NCI-H524 (cell line): ENCODE data around the gene AIP.

ENCODE experiments used
- DNase-seq, 2 experiments: peaks; one replicate each; lab custom pipeline; 2025; lab: John Stamatoyannopoulos, UW

AIP gene

DNA sequence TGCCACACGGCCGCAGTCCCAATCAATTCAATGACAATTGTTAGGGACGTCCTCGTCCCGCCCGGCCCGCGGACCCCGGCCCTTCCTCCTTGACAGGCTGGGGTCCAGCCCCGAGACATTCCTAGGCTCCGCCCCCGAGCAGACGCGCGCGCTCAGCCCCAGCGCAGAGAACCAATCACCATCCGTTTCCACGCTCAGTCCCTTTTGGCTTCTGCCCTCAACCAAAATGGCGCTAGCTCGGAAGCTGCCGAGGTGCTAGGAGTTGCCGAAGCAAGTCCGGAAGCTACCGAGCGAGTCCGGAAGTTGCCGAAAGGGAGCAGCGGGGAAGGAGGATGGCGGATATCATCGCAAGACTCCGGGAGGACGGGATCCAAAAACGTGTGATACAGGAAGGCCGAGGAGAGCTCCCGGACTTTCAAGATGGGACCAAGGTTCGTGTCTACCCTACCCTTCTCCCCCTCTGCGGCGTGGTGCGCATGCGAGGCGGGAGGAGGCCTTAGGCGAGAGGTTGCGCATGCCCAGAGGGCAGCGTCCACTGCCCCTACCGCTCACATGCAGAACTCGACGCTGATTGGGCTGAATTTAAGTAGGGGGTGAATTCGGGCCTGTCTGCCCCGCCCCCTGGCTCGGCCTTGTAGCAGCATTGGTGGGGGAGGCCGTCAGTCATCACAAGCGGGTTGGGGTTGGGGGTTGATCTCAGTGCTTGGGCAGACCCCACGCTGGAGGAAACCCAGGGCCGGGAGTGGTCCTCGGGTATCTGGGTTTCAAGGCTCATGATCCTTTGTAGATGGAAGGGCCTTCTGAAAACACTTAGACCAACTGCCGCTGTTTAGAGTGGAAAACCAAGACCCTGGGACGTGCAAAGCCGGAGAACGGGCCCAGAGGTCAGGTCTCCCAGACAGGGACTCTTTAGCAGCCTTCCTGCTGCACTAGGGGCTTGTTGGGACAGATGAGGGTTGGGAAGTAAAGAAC is at the start of gene AIP:
Gene AIP, plus strand, starts transcription at position 200 of the 972 bp plus-strand sequence. Its CDS starts 133 bp downstream, at position 333.
- peak; percentile 94 to 96 for DNase-seq

- no peak for DNase-seq
Measured at GRCh38 chr11:67433536-67434394, 49.1 kb upstream of the AIP start.

- DNase-seq: no peak
Measured at GRCh38 chr11:67434395-67434881, 48.4 kb upstream of the AIP start.

GRCh38 chr11:67435031-67435726 is 47.6 kb upstream of the AIP start:
- no peak for DNase-seq

GRCh38 chr11:67435727-67436458 is 46.9 kb upstream of the AIP start:
- DNase-seq: no peak

- DNase-seq: no peak
Measured at GRCh38 chr11:67436459-67437081, 46.3 kb upstream of the AIP start.

DNA sequence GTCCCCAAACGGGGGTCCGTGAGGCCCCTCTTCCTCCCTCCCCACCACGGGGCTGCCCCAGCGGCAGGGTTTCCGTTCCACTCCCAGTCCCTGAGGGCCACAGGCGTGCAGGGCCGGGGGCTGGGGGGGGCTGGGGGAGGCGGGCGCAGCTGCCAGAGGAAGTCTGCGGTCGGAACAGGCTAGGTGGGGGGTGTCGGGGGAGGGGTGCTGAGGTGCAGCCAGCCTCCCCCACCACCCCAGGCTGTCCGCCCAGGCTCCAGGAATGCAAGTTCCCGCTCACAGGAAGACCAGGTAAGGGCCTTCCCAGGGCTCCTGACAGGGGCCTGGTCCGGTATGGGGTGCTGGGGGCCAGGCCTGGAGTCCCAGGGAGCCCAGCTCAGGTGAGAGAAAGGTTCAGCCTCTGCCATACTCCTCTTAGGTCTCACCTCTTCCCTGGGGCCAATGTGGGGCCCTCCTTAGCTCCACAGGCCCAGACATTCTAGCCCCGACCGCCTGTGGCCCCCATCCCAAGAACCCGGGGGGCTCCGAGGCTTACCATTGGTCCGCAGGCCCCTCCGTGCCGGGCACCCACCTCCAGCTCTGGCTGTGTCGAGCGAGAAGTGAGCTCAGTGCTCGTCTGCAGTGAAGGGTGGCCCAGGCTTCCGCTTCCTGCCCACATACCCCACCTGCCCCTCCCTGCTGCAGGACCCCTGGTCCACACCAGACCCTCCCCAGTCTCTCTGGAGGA is 45.6 kb upstream of the AIP start, which contains the start of gene PTPRCAP:
Gene PTPRCAP, minus strand, starts transcription at position 601 of the 727 bp plus-strand sequence. Its CDS starts 63 bp downstream, at position 538.
- DNase-seq: no peak

- no peak for DNase-seq
Measured at GRCh38 chr11:67437809-67438157, 45.0 kb upstream of the AIP start.

DNA sequence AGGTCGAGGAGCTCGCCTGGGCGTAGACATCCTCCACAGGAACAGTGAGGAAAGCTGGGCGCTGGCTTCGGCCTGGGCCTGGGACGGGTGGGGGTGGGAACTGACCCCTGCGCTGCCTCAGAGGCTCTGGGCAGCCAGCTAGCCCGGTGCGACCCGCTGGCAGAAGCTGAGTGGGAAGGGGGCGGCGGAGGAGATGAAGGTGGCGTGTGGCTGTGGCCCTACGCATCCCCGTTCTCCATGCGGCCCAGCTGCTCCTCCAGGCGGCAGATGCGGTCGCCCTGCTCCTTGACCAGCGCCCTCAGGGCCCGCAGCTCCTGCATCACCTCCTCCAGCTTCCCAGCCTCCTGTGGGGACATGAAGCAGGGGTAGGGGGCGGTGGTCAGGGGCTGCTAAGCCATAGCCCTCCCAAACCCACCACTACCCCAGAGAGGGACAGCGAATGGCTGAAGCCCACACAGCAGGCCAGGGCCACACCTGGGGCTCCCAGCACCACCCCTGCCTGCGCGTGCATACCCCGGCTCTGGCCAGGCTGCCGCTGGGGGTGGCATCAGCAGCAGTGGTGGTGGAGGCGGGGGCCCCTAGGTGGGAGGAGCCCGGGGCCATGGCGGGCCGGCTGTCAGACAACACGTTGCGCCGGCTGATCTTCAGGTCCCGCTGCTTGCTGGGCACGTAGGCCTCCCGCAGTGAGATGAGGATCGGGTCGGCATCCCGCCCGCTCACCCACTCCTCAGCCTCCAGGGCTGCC is 44.5 kb upstream of the AIP start:
- no peak for DNase-seq

DNA sequence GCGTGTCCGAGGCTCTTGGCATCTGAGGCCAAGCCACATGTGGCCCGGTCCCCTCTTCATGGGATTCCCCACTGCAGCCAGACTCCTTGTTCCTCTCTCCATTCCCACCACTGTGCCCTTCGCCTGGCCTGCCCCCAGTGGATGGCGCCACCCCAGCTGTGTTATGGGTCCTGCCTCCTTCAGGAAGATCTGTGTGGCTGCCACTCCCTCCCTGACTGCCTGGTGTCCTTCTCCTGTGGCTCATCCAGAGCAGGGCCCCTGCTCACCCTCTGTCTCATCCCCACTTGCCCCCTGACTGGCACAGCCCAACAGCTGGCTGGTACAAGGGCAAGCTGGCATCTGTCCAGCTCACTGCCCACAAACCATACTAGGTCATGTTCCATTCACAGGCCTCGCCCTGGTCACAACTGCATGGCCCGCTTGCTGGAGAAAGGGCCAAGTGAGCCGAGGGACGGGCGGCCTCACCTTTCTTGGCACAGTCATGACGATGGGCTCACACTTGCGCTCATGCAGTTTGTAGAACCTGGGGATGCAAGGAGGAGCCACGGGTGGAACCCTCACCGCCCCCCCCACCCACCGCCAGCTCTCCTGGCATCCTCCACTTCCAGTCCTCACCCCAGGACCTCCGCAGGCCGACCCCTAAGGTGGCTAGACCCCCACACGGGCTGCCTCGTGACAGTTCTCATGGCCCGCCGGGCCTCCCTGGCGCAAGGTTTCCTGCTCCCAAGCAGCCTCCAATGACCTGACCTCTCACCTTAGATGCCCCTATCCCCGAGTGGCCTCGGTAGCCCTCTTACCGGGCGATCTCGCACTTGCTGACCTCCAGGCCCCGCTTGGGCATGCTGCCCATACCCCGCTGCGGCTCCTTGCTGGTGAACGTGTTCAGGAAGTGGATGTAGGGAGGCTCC is 43.3 kb upstream of the AIP start:
- peak in 1 of 2 experiments; percentile 20 for DNase-seq

GRCh38 chr11:67440229-67441097 is 42.4 kb upstream of the AIP start:
- DNase-seq: no peak

- peak in 1 of 2 experiments; percentile 54 for DNase-seq
Measured at GRCh38 chr11:67441098-67441563, 41.7 kb upstream of the AIP start.

GRCh38 chr11:67441731-67442351 is 41.0 kb upstream of the AIP start:
- DNase-seq: no peak

GRCh38 chr11:67442504-67443404 is 40.1 kb upstream of the AIP start:
- no peak for DNase-seq

DNA sequence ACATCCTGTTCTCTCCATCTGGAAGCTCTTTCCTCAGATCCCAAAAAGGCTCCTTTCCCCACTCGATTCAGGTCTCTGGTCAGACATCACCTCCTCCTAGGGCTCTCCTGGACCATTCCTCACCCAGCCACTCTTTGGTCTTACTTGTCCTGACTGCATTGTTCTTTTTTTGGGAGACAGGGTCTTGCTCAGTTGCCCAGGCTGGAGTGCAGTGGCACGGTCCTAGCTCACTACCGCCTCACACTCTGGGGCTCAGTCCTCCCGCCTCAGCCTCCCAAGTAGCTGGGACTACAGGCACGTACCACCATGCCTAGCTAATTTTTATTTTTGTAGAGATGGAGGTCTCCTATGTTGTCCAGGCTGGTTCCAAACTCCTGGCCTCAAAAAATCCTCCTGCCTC is 37.3 kb upstream of the AIP start:
- no peak for DNase-seq

DNA sequence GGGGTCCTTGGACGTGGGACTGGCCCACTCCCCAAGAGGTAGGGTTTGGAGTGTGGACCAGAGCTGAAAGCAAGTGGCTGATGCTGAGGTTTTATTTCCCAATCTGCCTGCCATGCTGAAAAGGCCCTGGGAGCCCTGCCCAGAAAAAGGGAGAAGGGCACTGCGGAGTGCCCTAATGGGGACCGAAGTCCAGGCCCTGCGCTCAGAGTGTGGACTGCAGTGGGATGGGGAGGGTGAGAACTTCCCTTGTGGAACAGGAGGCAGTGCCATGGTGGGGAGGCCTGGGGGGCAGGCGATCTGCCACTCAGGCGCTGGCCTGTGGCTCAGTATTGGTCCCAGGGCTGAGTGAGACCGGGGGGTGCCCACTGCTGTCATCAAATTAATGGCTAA is 34.6 kb upstream of the AIP start:
- DNase-seq: no peak
